Testis (tissue), 3 donors: ENCODE measurements around the gene AZU1. TPM values are rescaled to one million over a fixed set of nuclear protein-coding genes. Genes with fewer than 3 reads are reported as not detected.

Experiments
- DNase-seq: peaks from one replicate; pipeline ENCODE4 v3.0.0-alpha.2; 2019
- H3K27ac ChIP-seq, 2 donors: fragments of 200-600 bp; sonication (generic); one replicate each; pipeline ENCODE4 v1.5.1; 2019
- H3K27me3 ChIP-seq: fragments of 200-600 bp; sonication (generic); one replicate; pipeline ENCODE4 v1.5.1; 2019
- H3K36me3 ChIP-seq: fragments of 200-600 bp; sonication (generic); one replicate; pipeline ENCODE4 v1.5.1; 2017; ENCODE audit warnings: low read depth; ENCODE audit errors: missing control alignments
- H3K4me1 ChIP-seq: fragments of 200-600 bp; sonication (generic); one replicate; pipeline ENCODE4 v1.5.1; 2019
- H3K4me3 ChIP-seq, 2 donors: fragments of 200-600 bp; sonication (generic); one replicate each; pipeline ENCODE4 v1.5.1; 2017 to 2019
- H3K9me3 ChIP-seq: fragments of 200-600 bp; sonication (generic); one replicate; pipeline ENCODE4 v1.5.1; 2017
- POLR2A ChIP-seq: fragments of 450-650 bp; IDR thresholded peaks from one replicate; pipeline ENCODE4 v1.6.1; 2017; ENCODE audit warnings: antibody characterized with exemption, mild to moderate bottlenecking, moderate library complexity
- WGBS, 2 donors: methylation state at CpG; one replicate each; pipeline ENCODE4 v1.1.5; 2018; 5-methylcytosine and 5-hydroxymethylcytosine counted together
- intact Hi-C: fragments of 100-400 bp; cut with DNase I; formaldehyde crosslinking; loops from one replicate; pipeline ENCODE4 v1.15.1; 2023; ENCODE audit warnings: low total_unique reads
- microRNA counts, 2 donors: library from miRNA; unstranded; fragments of <30 nt; microRNA quantifications; one replicate each; lab custom pipeline; 2016
- microRNA-seq, 2 donors: library from miRNA; unstranded; fragments of <30 nt; microRNA quantifications; one replicate each; pipeline ENCODE4, GENCODE V29; 2016; ENCODE audit warnings: borderline number of aligned reads in 2 of 2, borderline replicate concordance in 1 of 2
- polyA plus RNA-seq: library from polyadenylated mRNA; stranded (reverse); fragments of 350-450 nt; fragmentation: Illumina TruSeq; extraction: RNeasy Lipid Tissue Mini Kit (QIAGEN cat#74804); gene quantifications from one replicate; pipeline ENCODE4 v1.2.3, GENCODE V29; 2014; ENCODE audit warnings: low read depth, low replicate concordance; ENCODE audit not compliant: insufficient read depth
- small RNA-seq, 2 donors: library from RNA; depleted of rRNA; stranded (forward); fragments of <200 nt; gene quantifications; one replicate each; pipeline ENCODE3, GENCODE V24; 2016
- total RNA-seq, 2 donors: library from RNA; depleted of rRNA; stranded (reverse); fragments of >200 nt; gene quantifications; one replicate each; pipeline ENCODE4 v1.2.3, GENCODE V29; 2016
- TF ChIP-seq, protein P1 (sequence below), 3 experiments: fragments of 450-650 bp in 2 of 3; fragments of 200-600 bp in 1 of 3; sonication (generic) in 1 of 3; IDR thresholded peaks; one replicate each; pipeline ENCODE4 v1.5.1; 2016 to 2019; ENCODE audit warnings: antibody characterized with exemption in 3 of 3, mild to moderate bottlenecking in 2 of 3, moderate library complexity in 1 of 3

The AZU1 gene
- total and polyA plus RNA-seq, 3 donors from 2014 or later = 1.4 to 5.8 (median 5.4) TPM

DNA sequence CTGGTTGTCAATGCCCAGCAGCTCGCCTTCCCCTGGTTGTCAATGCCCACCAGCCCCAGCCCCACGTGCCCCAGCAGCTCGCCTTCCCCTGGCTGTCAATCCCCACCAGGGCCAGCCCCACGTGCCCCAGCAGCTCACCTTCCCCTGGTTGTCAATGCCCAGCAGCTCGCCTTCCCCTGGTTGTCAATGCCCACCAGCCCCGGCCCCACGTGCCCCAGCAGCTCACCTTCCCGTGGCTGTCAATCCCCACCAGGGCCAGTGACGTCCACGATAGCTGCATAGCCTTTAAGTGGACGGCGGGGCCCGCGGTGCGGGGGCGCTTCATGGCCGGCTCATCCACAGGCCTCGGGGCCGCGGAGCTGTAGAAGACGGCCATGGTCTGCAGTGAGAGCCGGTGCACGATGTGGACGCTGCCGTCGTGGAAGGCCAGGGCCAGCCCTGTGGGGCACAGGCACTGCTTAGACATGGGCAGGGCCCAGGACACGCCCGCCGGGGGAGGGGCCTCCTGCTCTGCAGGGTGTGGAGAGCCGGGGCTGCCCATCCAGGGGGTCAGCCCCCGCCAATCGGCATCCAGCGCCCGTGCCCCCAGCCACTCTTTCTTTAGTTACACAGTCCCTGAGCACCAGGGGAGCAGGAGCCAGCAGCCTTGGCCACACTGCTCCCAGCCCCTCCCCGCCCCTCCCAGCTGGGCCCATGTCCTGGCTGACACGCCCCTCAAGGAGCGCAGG lies 52.2 kb downstream of the AZU1 start:
- Histone ChIP-seq H3K9me3 (no peaks in the 10 kb centered on the region), H3K27me3 (no peaks in the 10 kb centered on the region), H3K27ac (no peak overlapping the region), H3K4me1 (no peaks in the 10 kb centered on the region), H3K4me3 (no peak overlapping the region), H3K36me3 (no peaks in the 10 kb centered on the region)
- no peak for DNase-seq
- 91 to 96% methylated on average over 17 to 37 of the region's 37 CpGs for WGBS, 2 donors
- intact Hi-C loops = no loop called here
- TF ChIP-seq, protein P1, sequence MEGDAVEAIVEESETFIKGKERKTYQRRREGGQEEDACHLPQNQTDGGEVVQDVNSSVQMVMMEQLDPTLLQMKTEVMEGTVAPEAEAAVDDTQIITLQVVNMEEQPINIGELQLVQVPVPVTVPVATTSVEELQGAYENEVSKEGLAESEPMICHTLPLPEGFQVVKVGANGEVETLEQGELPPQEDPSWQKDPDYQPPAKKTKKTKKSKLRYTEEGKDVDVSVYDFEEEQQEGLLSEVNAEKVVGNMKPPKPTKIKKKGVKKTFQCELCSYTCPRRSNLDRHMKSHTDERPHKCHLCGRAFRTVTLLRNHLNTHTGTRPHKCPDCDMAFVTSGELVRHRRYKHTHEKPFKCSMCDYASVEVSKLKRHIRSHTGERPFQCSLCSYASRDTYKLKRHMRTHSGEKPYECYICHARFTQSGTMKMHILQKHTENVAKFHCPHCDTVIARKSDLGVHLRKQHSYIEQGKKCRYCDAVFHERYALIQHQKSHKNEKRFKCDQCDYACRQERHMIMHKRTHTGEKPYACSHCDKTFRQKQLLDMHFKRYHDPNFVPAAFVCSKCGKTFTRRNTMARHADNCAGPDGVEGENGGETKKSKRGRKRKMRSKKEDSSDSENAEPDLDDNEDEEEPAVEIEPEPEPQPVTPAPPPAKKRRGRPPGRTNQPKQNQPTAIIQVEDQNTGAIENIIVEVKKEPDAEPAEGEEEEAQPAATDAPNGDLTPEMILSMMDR (IDR thresholded peaks at IDR 0.05) = no peak
- no peak for TF ChIP-seq POLR2A

MicroRNAs encoded within 50 kb of the gene (microRNA counts, 767-probe panel; counts per million panel counts)
- microRNA hsa-miR-3187-3p (lab: Ali Mortazavi, UCI) = 0 to 152 counts per million in 2 donors

Small RNA genes within 50 kb of the gene (microRNA-seq; reads per million reads assigned to microRNA genes)
- gene MIR3187 (7.6 reads per million in 2 donors), gene MIR4745 (0.70 to 4.1 reads per million in 2 donors)

Small RNA genes within 50 kb of the gene (small RNA-seq; reads per million reads assigned to genes)
- 0 reads per million in 2 donors for gene MIR3187

Other genes with a start within 250 kb of the AZU1 start
- gene HCN2, start 238.0 kb upstream of the AZU1 start, total RNA-seq = 10 to 100 TPM in 1 of 2 donors, 1 to 10 TPM in 1; 6.6 to 12.4 TPM
- 5.5 TPM for gene HCN2, start 238.0 kb upstream of the AZU1 start, polyA plus RNA-seq
- 100 to 1,000 TPM; 116 to 137 TPM for gene POLRMT, start 194.3 kb upstream of the AZU1 start, total RNA-seq
- gene POLRMT, start 194.3 kb upstream of the AZU1 start, polyA plus RNA-seq = 178 TPM
- 1 to 10 TPM; 1.8 to 3.1 TPM for gene FGF22, start 188.0 kb upstream of the AZU1 start, total RNA-seq
- 2.6 TPM for gene FGF22, start 188.0 kb upstream of the AZU1 start, polyA plus RNA-seq
- gene RNF126, start 164.6 kb upstream of the AZU1 start, total RNA-seq = 100 to 1,000 TPM; 148 to 158 TPM
- 107 TPM for gene RNF126, start 164.6 kb upstream of the AZU1 start, polyA plus RNA-seq
- gene FSTL3, start 151.4 kb upstream of the AZU1 start, total RNA-seq = 100 to 1,000 TPM; 343 to 397 TPM
- gene FSTL3, start 151.4 kb upstream of the AZU1 start, polyA plus RNA-seq = 98.6 TPM
- not detected for gene PRSS57, start 132.4 kb upstream of the AZU1 start, total RNA-seq
- not detected for gene PRSS57, start 132.4 kb upstream of the AZU1 start, polyA plus RNA-seq
- 10 to 100 TPM; 35.5 to 47.8 TPM for gene PALM, start 118.9 kb upstream of the AZU1 start, total RNA-seq
- 46.4 TPM for gene PALM, start 118.9 kb upstream of the AZU1 start, polyA plus RNA-seq
- gene MISP, start 76.7 kb upstream of the AZU1 start, total RNA-seq = 1 to 10 TPM; 1.1 to 3.1 TPM
- gene MISP, start 76.7 kb upstream of the AZU1 start, polyA plus RNA-seq = 1.1 TPM
- gene PTBP1, start 30.4 kb upstream of the AZU1 start, total RNA-seq = 100 to 1,000 TPM; 168 to 196 TPM
- gene PTBP1, start 30.4 kb upstream of the AZU1 start, polyA plus RNA-seq = 116 TPM
- 10 to 100 TPM; 16.9 to 20.1 TPM for gene PLPPR3, start 5.9 kb upstream of the AZU1 start, total RNA-seq
- gene PLPPR3, start 5.9 kb upstream of the AZU1 start, polyA plus RNA-seq = 2.7 TPM
- 1 to 10 TPM; 1.0 to 1.8 TPM for gene PRTN3, start 13.2 kb downstream of the AZU1 start, total RNA-seq
- gene PRTN3, start 13.2 kb downstream of the AZU1 start, polyA plus RNA-seq = not detected
- gene ELANE, start 24.5 kb downstream of the AZU1 start, total RNA-seq = under 1 TPM in 1 of 2 donors, not detected in 1; 0.74 TPM
- 0.50 TPM for gene ELANE, start 24.5 kb downstream of the AZU1 start, polyA plus RNA-seq
- 100 to 1,000 TPM in 1 of 2 donors, 10 to 100 TPM in 1; 83.1 to 185 TPM for gene CFD, start 31.8 kb downstream of the AZU1 start, total RNA-seq
- 84.3 TPM for gene CFD, start 31.8 kb downstream of the AZU1 start, polyA plus RNA-seq
- 100 to 1,000 TPM in 1 of 2 donors, 10 to 100 TPM in 1; 94.7 to 124 TPM for gene MED16, start 65.3 kb downstream of the AZU1 start, total RNA-seq
- gene MED16, start 65.3 kb downstream of the AZU1 start, polyA plus RNA-seq = 50.7 TPM
- gene RNU6-9, start 65.6 kb downstream of the AZU1 start, total RNA-seq = not detected
- gene RNU6-9, start 65.6 kb downstream of the AZU1 start, polyA plus RNA-seq = not detected
- 10 to 100 TPM; 24.6 to 30.1 TPM for gene R3HDM4, start 85.4 kb downstream of the AZU1 start, total RNA-seq
- 19.2 TPM for gene R3HDM4, start 85.4 kb downstream of the AZU1 start, polyA plus RNA-seq
- gene KISS1R, start 89.5 kb downstream of the AZU1 start, total RNA-seq = not detected
- gene KISS1R, start 89.5 kb downstream of the AZU1 start, polyA plus RNA-seq = not detected
- 10 to 100 TPM; 15.3 to 26.5 TPM for gene ARID3A, start 98.2 kb downstream of the AZU1 start, total RNA-seq
- 38.2 TPM for gene ARID3A, start 98.2 kb downstream of the AZU1 start, polyA plus RNA-seq
- 100 to 1,000 TPM in 1 of 2 donors, 10 to 100 TPM in 1; 70.9 to 108 TPM for gene WDR18, start 156.5 kb downstream of the AZU1 start, total RNA-seq
- 38.7 TPM for gene WDR18, start 156.5 kb downstream of the AZU1 start, polyA plus RNA-seq
- 1 to 10 TPM; 1.3 to 2.4 TPM for gene GRIN3B, start 172.6 kb downstream of the AZU1 start, total RNA-seq
- gene GRIN3B, start 172.6 kb downstream of the AZU1 start, polyA plus RNA-seq = 1.1 TPM
- gene TMEM259, start 193.3 kb downstream of the AZU1 start, total RNA-seq = 100 to 1,000 TPM; 339 to 405 TPM
- gene TMEM259, start 193.3 kb downstream of the AZU1 start, polyA plus RNA-seq = 164 TPM
- gene RNU6-2, start 193.7 kb downstream of the AZU1 start, total RNA-seq = not detected
- not detected for gene RNU6-2, start 193.7 kb downstream of the AZU1 start, polyA plus RNA-seq
- gene CNN2, start 198.8 kb downstream of the AZU1 start, total RNA-seq = 10 to 100 TPM; 19.1 to 28.0 TPM
- 36.4 TPM for gene CNN2, start 198.8 kb downstream of the AZU1 start, polyA plus RNA-seq
- gene ABCA7, start 212.3 kb downstream of the AZU1 start, total RNA-seq = 10 to 100 TPM; 12.1 to 14.6 TPM
- 7.3 TPM for gene ABCA7, start 212.3 kb downstream of the AZU1 start, polyA plus RNA-seq
- 10 to 100 TPM; 20.7 to 31.7 TPM for gene ARHGAP45, start 239.3 kb downstream of the AZU1 start, total RNA-seq
- gene ARHGAP45, start 239.3 kb downstream of the AZU1 start, polyA plus RNA-seq = 14.1 TPM